GM19025 (cell line): Measurements from ENCODE around the gene NUP50.
A peak's percentile ranks its signal among the peaks of the same experiment; 100 is the strongest.

ENCODE experiments used
- ATAC-seq: cut with Tn5 transposase; IDR thresholded peaks from one replicate; pipeline ENCODE4 v1.9.1; 2021; ENCODE audit warnings: mild to moderate bottlenecking, low read depth, moderate library complexity; ENCODE audit not compliant: unreplicated experiment

The NUP50 gene, protein sequence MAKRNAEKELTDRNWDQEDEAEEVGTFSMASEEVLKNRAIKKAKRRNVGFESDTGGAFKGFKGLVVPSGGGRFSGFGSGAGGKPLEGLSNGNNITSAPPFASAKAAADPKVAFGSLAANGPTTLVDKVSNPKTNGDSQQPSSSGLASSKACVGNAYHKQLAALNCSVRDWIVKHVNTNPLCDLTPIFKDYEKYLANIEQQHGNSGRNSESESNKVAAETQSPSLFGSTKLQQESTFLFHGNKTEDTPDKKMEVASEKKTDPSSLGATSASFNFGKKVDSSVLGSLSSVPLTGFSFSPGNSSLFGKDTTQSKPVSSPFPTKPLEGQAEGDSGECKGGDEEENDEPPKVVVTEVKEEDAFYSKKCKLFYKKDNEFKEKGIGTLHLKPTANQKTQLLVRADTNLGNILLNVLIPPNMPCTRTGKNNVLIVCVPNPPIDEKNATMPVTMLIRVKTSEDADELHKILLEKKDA

DNA sequence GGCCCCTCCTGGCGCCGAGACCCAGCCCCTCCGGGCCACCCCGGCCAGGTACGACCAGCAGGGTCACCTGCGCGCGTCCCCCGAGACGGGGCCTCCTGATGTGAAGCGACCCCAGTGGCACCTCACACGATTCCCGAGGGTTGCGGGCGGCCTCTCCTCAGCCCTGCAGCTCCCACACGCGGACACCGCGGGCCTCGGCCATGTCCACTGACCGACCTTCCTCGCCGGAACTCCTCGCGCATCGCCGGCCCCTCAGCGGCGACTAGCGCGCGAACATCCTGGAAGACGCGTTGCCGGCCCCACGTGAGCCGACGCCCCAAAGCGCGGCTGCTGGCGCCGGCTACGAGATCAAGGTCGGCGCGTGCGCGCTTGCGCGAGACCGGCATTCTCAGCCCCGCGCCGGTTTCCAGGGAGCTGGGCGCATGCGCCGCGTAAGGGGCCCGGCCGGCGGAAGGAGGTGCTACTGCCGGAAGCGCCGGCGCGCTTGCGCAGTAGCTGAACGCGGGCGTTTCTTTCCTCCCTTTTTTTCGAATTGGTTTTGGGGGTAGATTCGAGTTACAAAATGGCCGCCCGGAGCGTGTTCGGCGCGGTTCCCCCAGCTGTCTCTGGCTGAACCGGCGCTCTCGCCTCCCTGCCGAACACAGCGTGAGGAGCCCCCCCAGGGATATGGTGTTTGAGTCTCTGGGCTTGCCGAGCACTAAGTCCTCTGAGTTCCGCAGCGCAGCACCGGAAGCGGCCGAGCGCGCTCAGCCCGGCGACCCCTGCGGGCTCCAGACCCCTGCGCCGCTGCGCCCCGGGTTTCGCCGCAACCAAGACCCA is at the start of gene NUP50:
Gene NUP50 (plus strand): TSS at position 475 of the 819 bp plus-strand sequence. CDS start 4,253 bp downstream, outside the sequence.
- ATAC-seq: peak; percentile 81

DNA sequence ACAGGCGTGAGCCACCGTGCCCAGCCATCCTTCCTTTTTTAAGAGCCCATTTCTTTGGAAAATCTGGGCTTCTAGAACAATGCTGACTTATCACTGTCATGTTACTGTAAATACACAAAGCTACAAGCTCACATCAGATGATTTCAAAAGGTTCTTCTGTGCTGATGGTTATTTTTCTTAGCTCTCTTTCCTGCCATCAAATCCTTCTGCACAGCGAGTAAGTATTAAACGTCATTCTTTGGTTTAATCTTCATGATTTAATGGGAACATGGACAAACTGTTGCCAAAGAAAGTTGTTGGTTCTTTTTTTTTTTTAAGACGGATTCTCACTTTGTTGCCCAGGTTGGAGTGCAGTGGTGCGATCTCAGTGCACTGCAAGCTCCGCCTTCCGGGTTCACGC is 43.3 kb upstream of the NUP50 start:
- ATAC-seq: no peak

DNA sequence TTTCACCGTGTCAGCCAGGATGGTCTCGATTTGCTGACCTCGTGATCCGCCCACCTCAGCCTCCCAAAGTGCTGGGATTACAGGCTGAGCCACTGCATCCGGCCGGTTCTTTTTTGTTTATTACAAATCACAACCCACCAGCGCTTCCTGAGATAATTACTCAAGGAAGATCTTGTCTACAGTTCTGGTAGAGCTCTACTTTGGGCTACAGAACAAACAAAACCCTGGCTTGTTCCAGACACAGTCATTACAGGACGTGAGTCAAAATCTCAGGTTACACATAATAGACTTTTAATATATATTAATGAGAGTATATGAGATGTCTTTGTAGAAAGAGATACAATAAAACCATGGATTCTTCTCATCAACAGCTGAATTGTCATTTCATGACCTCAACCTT is 42.8 kb upstream of the NUP50 start:
- ATAC-seq: no peak

DNA sequence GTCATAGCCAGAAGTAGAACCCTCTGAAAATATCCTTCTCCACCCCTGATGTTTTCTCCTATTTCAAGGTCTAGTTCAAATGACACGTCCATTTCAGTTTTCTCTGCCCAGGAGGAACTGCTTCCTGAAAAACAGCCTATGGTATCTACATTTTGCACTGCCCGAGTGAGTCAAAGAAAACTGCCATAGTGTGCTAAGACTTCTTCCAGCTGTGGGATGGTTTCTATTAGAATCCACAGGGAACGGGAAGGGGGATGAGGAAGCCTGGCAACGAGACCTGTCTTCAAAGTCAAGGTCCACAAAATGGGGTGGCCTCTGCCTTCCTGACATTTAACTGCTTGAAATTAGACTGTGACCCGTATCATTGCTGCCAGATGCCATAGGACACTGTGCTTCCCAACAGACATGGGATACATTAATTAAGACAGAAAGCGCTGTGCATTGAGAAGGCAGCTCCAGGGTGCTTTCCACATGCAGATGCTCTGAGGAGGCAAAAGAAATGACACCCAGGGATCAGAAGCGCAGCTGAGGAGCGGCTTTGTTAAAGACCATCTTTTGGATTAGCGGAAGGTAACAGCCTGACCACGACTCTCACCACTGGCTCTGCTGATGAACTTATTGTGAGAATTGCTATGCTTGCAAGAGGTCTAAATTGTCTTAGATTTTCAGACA is 39.4 kb upstream of the NUP50 start:
- ATAC-seq: no peak

DNA sequence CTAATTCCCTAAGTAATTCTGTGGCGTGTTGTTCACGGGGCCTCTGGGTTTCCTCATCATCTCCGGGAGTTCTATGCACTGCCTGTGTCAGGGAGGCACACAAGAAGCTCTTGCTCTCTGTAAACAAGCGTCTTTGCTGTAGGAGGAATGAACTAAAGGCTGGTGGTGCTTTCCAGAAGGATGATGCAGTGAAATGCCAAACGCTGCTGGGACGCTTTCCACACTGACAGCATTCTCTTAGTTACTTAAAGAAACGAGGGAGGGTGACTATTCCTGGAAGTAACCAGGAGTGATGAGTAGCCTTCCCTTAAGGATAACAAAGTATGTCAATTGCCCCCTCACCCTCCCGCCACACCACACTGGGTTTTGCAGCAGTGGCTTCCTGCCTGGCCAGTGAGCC is 38.5 kb upstream of the NUP50 start:
- ATAC-seq: no peak

DNA sequence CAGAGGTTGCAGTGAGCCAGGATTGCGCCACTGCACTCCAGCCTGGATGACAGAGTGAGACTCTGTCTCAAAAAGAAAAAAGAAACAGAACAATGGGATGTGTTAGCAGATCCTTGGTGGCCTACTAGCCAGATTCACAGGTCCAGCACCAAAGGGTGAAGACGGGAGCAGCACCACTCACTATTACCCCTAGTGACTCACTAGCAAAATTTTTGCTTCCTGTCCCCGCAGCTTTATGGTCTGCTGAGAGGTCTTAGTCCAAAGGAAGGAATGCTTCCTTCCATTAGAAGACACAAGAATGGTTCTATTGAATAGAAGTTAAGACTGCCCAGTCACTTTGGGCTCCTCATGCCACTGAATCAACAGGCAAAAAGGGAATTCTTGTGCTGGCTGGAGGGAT is 35.9 kb upstream of the NUP50 start:
- no peak for ATAC-seq

DNA sequence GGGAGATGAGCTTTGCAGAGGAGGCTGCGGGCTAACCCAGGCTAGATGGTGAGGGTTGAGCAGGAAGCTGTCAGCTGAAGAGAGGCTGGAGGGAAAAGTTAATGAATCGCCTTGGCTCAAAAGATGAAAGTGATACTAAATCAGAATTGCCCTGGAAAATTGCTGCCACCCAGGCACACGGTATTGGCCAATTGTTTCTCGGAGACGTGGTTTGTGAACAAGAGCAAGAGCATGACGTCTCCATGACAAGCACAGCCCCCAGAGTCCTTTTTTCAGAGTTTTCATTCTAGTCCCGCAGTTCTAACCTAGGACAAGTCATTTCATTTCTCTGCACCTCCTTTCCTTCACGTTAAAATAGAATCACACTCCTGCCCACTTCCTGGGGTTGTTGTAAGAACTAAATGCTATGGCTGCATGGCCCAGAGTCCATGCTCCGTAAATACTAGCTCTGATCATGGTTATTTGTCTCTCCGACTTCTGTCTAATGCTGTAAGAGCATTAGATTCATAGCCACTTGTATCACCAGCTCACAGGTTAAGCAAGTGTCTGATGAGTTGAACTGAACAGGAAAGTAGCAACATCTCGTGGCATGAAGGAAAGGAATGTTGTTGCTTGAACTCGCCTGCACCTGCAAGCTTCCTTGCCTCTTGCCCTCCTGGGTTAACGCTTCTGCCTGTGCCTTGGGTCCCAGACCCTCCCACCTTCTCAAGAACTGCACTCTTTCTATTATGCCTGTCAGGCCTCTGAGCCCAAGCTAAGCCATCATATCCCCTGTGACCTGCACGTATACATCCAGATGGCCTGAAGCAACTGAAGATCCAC is 33.8 kb upstream of the NUP50 start:
- no peak for ATAC-seq

DNA sequence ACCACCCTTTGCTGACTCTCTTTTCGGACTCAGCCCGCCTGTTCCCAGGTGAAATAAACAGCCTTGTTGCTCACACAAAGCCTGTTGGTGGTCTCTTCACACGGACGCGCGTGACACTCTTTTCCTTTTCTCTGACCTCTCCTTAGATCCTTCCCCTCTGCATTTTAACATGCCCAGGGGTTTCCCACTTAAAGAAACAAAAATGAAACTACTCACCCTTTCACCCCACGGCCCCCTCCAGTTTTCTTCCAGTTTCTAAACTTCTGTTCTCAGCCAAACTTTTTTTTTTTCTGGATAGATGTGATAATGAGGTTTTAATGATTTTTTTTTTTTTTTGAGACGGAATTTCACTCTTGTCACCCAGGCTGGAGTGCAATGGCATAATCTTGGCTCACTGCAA is 32.8 kb upstream of the NUP50 start:
- ATAC-seq: no peak

DNA sequence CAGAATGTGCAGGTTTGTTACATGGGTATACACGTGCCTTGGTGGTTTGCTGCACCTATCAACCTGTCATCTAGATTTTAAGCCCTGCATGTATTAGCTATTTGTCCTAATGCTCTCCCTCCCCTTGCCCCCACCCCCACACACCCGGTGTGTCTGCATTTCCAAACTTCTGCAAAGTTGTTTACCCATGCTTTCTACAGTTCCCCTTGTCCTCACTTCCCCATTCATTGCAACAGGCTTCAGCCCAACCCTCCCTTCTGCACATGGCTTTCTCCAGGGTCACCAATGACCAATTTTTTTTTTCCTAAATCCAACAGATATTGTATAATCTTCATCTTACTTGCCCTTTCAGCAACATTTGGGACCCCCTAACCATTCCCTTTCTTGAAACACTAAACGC is 32.0 kb upstream of the NUP50 start:
- ATAC-seq: no peak

DNA sequence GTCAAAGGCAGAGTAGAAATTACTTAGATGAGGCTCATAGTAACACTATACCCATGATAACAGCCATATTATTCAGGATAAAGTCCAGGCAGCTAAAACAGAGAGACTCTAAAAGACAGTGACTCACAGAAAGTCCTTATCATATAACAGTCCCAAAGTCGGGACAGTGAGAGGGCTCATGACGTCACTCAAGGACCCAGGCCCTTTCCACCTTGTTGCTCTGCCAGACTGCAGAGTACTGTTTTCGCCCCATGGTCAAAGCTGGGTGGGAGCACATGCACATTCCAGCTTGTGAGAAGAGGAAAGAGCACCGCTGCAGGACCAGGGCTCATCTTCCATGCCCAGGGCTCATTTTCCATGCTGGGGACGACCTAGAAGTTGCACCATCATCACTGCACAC is 29.4 kb upstream of the NUP50 start:
- no peak for ATAC-seq

DNA sequence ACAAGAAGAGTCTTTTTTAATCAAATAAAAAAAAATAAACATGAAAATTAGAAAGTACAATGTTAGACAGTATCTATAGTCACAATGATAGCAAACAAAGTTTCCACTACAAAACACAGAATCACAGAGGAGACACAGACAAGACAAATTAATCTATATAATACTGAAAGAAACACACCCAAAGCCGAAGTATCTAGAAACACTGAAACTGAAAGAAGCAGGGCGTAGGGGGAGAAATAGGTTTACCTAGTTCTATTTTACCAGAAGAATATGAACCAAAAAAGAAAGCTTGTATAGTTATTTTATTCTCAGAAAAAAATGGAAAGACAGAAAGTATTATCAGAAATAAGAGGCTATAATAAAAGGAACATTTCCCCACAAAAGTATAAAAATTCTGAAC is 27.1 kb upstream of the NUP50 start:
- ATAC-seq: no peak

DNA sequence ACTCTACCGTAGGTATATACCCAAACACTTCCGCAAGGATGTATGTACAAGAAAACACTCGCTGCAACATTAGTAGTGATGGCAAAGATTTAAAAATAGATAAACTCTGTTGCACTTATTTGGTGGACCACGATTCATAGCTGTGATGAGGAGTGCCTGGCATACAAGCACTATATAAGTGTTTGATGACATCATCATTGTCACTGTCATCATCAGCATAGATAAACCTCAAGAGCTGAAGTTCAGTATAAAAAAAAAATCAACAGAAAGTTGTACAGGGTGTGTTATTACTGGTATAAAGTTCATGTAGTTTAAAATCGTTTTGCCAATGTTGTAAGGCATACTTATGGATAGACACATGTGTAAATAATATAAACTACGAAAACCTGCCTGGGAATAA is 24.0 kb upstream of the NUP50 start:
- ATAC-seq: no peak

DNA sequence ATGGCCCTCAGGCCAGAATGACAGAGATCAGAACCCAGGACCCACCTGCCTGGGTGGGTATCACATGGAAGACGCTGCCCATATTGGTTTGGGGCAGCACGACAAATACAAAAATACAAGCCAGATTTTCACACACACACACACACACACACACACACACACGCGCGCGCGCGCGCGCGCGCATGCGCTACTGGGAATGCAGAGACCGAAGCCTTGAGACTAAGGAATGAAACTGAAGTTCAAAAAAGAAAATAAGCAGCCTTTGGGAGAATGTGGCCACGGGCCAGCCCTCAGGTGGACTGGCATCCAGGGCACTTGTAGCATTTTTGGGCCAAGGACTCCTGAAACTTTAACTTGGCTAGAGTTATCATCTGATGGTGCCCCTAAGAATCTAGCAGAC is 21.3 kb upstream of the NUP50 start:
- no peak for ATAC-seq

DNA sequence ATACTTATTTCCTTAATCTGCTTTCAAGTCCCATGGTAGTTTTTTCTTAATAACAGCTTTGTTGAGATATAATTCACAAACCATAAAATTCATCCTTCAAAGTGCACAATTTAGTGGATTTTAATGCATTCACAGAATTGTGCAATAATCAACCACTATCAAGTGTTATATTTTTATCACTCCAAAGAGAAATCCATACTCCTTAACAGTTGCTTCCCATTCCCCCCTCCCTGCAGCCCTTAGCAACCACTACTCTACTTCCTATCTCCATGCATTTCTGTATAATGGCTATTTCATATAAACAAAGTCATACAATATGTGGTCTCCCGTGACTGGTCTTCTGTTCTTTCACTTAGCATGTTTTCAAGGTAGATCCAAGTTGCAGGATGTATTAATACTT is 18.8 kb upstream of the NUP50 start:
- ATAC-seq: no peak

DNA sequence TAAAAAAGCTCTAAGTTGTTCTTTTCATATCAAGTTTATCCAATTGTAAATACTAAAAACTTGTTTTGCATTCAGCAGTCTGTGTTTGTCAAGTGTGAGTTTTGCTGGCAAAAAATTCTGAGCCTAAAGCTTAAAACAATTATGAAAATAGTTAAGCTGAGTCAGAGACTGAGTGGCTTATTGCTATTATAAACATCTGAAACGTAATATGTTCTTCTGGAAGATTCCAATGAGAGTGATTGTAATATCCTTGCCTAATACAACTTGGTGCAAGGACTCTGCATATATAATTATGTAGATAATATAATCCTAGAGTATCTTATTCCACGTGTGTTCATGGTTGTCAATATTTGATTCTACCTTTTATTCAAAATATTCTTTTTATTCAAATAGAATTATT is 14.1 kb upstream of the NUP50 start:
- no peak for ATAC-seq

DNA sequence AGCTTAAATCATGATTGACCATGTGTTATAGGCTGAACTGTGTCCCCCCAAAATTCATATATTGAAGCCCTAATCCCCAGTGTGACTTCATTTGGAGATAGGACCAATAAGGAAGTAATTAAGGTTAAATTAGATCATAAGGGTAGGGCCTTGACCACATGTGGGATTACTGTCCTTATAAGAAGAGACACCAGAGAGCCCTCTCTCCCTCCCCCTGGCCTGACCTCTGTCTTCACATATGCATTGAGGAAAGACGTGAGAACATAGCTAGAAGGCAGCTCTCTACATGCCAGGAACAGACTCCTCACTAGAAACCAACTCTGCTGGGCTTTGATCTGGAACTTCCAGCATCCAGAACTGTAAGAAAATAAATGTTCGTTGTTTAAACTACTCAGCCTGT is 13.6 kb upstream of the NUP50 start:
- ATAC-seq: no peak

DNA sequence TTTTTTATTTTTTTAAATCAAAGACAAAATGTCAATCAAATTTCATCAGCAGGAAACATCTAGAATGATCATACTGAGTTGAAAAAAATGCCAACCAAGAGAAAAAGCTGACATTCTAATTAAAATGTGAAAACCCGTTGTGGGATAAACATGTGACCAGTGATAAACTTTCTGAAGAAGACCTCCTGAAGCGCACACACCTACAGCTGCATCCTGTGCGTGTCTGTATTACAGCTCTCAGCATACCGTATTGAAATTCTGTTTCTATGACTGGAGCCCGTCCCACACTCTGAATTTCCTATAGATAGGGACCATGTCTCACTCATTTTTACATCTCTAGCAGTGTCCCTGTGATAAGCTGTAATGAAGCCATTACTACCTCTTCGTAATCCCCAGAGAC is 12.2 kb upstream of the NUP50 start:
- no peak for ATAC-seq

DNA sequence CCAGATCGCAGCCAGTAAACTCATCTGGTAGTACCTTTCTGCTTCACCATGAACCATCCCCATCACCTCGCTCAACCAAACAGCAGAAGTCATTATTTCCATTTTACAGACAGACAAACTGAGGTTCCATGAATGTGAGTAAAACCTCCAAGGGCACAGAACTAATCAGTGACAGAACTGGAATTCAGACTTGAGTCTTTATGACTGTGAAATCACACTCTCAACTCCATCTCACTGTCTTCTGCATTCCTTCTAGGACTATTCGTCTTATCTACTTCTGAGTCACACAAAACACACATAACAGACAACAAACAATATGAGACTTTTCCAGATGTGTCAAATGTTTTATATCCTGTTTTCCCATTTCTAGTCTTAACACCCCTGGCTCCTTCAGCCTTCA is 9.3 kb upstream of the NUP50 start:
- ATAC-seq: no peak

DNA sequence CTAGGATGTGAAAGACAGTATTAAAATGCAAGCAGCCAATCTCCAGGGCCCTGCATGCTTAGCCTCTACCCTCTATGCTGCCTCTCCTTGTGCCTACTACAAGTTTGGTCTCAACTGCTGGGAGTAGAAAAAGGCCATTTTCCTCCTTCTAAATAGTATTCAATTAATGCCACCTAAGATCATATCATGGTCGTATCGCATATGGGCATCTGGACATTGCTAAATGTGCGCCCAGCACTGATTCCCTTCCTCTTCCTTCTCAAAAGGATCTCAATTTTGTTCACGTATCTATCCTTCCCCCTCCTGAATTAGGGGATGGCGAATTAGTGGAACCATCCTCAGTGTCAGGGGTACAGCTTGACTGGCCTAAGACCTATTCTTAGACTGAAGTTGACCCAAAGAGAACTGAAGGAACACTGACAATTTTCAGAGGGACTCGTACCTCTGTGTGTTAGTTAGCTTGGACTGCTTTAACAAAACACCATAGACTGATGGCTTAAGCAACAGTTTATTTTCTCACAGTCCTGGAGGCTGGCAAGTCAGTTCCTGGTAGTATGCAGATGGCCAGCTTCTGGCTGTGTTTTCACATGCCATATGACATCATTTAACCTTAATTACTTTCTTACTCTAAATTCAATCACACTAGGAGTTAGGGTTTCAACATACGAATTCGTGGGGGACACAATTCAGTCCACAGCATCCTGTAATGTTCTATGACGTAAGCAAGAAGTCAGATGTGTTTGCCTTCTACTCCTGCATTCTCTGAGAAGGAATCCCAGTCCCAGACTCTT is 8.5 kb upstream of the NUP50 start:
- ATAC-seq: no peak

DNA sequence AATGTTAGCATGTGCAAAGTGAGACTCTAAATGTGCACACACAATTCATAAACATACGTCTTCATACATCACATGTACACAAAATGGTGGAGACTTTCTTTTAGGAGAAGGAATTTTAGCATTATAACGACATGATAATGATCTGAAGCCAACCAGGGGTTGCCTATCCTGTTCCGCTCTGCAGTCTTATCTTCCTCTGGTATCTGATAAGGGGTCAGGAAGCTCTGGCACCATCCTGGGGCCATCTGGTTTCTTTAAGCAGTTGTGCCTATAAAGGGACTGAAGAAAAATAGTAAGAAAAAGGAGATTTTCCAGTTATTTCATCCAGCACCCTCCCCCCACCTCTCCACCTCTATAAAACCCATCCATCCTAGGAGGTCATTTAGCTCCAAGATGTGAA is 5.8 kb upstream of the NUP50 start:
- ATAC-seq: no peak
